ENCODE results near the gene KHNYN.
"Not testable (repeated sequence)": the region's sequence is repeated elsewhere in the genome, so short reads cannot be mapped to it uniquely, and the experiment has no call there.

The KHNYN gene

DNA sequence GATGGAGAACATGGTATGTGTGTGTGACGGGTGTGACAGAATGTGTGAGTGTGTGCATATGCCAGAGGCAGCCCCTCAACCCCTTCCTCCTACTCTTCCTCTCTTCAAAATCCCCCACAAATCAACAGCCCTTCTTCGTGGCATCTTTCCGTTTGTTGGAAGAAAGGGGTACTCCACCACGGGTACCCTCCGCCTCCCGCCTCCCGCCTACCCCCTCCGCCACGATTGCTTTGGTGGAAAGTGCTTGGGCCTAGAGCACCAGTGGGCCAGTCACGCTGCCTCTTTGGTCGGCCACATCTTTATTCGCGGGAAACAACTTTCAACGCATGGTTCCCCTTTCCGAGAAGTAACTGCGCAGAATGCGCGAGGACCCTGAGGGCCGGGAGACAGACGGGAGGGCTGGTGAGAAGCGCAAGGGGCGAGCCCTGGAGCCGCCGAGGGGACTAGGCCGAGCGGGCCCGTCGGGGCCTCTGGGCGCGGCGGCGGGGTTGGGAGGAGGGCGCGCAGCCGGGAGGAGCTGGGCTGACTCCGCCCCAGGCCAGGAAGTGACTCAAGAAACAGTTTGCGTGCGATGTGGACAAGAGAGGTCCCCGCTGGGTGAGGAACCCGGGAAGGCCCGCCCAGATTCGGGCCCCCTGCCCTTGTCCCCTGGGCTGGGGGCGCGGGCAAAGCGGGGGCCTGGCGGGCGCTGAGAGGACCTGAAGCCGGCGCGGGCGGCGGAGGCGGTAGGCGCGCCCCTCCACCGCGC lies at the start of gene KHNYN, which contains the start of gene CBLN3:
Gene KHNYN, plus strand, starts transcription at position 560 of the 748 bp plus-strand sequence. CDS start 777 bp downstream, outside the sequence.
Gene CBLN3, minus strand, starts transcription at position 274 of the 748 bp plus-strand sequence. CDS start 614 bp downstream, outside the sequence.
- in situ Hi-C loops (cut with MboI; ENCODE audit: low sequenced_read_pairs) = no loop called here

DNA sequence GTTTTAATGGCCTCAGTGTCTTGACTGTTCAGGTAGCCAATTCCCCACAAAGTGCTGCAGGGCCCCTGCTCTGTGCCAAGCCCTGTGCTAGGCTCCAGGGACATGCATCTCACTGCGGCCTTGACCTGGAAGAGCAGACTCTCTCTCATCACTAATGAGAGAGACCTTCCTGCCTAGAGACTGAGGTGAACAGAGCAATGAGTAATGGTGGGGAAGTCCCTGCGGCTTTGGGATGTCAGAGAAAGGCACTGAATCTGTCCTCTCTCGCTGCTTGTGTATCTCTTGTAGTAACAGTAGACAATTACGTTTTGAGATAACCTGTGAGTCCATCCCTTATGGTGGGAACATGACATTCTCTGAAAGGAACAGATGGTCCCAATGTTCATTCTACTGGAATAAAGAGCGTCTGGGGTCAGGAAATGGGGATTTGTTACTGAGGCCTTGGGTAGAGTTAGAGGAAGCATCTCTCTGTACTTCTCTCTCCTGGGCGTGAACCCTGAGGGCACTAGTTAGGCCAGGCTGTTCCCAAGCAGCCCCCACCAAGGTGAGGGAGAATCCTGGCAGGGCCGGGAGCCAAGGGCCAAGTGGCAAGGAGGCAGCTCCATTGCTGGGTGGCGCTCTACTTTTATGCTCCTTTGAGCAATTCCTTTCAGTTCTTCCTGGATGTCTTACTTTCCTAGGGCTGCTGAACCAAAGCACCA lies 48.2 kb upstream of the KHNYN start:
- in situ Hi-C loops (cut with MboI; ENCODE audit: low sequenced_read_pairs) = no loop called here

DNA sequence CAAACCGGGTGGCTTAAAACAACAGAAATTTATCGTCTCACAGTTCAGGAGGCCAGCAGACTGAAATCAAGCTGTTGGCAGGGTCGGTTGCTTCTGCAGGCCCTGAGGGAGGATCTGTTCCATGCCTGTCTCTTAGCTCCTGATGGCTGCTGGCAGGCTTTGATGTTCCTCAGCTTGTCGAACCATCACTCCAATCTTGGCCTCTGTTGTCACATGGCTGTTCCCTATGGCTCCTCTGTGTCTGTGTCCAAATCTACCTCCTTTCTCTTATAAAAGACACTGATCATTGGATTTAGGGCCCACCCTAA lies 47.7 kb upstream of the KHNYN start:
- in situ Hi-C loops (cut with MboI; ENCODE audit: low sequenced_read_pairs) = no loop called here

DNA sequence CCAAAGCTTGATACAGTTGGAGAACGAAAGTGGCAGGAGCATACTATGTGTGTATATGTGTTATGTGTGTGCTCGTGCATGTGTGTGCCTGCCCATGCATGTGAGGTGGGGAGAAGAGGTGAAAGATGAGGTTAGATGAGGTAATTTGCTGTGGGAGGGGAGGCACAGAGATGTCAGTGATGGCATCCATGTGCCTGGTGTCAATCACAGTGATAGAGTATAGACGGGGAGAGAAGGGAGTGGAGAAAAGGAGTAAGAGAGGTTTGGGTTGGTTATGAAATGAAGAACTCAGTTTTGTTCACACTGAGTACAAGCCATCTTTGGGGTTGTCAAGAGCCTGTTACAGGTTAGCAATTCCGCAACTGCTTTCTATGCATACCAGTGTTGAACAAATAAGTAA lies 45.6 kb upstream of the KHNYN start:
- in situ Hi-C loops (cut with MboI; ENCODE audit: low sequenced_read_pairs) = no loop called here

DNA sequence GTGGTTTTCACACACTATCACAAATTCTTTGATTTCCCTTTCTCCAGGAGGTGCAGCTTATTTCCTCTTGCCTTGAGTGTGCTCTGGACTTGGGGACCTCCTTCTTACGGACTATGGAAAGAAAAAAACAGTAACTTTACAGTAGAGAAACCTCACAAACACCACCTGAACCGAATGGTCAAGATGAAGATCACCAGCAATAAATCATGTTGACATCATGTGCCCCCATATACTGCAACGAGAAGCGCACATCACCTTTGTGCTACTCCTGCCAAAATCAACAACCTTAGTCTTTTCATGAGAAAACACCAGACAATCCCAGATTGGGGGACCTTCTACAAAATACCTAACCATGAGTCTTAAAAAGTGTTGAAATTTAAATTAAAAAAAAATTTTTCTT lies 44.2 kb upstream of the KHNYN start:
- in situ Hi-C loops (cut with MboI; ENCODE audit: low sequenced_read_pairs) = no loop called here

DNA sequence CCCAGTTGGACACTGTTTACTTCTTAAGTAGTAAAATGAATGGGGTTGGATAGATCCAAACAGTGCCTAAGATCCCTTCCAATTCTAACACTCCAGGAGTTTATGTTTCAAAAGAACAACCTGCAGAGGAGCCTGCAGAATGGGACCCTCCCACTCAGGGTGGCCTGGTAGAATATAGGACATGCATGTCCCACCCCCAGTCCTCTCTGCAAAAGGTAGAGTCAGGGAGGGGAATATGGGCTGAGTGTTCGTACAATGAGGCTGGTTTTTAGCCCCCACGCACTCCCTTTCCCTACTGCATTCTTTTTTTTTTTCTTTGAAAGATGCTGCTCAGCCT lies 42.8 kb upstream of the KHNYN start:
- in situ Hi-C loops (cut with MboI; ENCODE audit: low sequenced_read_pairs) = no loop called here

DNA sequence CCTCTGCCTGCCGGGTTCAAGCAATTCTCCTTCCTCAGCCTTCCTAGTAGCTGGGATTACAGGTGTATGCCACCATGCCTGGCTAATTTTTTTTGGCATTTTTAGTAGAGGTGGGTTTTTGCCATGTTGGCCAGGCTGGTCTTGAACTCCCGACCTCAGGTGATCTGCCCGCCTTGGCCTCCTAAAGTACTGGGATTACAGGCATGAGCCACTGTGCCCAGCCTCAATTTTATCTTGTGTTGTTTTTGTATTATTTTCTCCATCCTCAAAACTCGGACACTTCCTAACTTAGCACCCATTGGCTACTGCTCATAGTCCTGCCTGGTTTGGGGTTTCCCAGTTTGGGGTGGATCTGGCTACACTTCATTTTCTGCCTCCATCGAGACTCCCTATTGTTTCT lies 42.2 kb upstream of the KHNYN start:
- in situ Hi-C loops (cut with MboI; ENCODE audit: low sequenced_read_pairs) = not testable (repeated sequence)

DNA sequence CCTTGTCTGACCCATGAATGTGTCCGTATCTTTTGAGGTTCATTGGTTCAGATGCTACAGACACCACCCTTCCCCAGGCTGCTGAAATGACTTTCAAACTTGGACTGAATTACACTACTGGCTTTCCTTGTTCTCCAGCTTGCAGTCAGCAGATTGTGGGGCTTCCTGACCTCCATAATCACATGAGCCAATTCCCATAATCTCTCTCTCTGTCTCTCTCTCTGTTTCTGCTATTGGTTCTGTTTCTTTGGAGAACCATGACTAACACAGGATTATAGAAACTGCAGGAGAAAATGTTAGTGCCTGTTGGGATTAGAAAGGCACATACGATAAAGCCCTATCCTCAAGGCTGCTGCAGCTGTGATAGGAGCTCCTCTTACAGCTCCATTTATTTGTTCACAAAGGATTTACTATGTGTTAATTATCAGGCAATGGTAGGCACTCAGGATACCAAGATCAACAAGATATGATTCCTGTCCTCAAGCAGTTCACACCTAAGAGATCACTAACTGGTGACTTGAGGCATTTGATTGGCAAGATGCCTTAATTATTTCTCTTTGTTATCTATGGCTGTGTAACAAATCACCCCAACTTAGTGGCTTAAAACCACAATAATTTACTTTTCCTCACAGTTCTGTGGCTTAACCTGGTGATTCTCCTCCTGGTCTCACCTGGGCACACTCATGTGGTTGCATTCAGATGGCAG lies 41.1 kb upstream of the KHNYN start:
- in situ Hi-C loops (cut with MboI; ENCODE audit: low sequenced_read_pairs) = no loop called here

DNA sequence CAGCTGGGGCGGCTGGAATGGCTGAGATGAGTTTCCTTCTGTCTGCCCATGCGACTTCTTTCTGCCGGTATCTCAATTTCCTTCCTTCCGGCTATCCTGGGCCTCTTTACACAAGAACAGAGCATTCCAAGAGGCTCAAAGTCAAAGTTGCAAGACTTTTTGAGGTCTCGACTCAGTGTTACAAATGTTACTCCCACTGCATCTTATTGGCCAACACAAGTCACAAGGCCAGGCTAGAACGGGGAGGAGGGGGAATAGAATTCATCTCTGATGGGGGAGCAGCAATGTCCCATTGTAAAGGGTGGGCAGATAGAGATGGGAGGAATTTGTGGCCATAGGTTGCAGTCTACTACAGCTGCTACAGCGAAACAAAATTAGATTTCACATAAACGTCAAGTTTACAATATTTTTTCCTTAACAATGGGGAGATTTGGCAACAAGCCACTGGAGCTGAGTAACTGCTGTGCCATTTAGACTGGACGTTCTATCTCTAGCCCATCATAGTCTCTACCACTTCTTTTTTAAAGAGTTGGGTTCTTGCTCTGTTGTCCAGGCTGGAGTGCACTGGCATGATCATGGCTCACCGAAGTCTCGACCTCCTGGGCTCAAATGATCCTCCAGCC lies 40.4 kb upstream of the KHNYN start:
- in situ Hi-C loops (cut with MboI; ENCODE audit: low sequenced_read_pairs) = no loop called here

DNA sequence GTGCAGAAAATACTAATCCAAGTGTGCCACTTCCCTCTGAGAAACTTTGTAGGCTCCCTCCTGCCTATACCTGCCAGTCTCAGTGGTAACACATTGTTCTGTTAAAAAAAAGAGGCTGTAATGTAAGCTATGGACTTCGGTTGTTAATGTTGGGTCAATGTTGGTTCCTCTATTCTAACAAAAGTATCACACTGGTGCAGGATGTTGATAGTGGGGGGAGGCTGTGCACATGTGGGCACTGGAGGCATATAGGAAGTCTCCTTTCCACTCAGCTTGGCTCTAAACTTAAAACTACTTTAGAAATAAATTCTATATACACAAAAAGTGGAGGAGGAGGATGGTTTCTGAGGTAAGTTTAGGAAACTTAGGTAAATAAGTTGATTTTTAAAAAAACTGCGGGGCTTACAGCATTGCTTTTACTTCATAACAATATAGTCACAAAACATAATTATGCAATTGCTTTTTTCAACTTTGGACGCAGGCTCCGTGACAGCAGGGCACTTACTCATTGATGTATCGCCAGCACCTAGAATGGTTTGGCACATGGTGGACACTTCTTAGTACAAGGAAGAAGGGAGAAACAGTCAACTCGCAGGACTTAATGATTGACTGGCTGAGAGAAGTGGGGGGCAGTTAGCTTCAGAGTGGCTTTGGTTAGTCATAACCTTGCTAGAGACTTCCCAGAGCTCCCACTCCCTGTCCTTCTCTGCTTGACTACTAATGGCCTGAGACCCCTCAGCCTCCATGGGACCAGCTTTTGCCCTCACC lies 38.9 kb upstream of the KHNYN start:
- in situ Hi-C loops (cut with MboI; ENCODE audit: low sequenced_read_pairs) = no loop called here

DNA sequence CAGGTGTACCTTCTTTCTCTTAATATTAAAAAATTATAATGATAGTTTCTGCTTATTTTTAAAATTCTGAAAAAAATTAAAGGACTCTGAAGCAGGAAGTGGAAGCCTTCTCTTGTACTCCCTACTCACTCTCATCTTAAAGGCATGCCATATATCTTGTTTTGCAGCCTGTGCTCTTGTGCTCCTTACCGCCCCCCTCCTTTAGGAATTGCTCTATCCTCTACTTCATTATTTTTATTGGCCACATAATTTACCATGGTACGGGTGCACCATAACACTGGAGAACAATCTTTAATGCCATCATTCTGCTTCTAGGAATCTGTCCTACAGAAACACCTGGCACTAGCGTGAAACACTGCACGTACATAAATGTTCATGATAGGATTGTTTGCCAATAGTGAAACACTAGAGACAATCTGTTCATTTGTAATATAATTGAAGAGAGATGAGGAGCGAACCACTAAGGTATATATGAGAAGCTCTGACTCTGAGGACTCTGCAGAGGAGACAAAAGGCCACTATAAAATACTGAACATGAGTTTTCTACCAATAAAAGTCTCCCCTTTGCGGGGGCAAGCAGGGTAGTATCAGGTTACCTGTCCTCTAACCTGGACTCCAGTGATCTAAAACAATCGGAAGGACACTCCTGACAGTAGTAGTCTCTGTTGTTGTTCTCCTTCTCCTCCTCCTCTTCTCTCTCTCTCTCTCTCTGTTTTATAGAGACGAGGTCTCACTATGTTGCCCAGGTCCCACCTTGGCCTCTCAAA lies 37.2 kb upstream of the KHNYN start:
- in situ Hi-C loops (cut with MboI; ENCODE audit: low sequenced_read_pairs) = no loop called here

DNA sequence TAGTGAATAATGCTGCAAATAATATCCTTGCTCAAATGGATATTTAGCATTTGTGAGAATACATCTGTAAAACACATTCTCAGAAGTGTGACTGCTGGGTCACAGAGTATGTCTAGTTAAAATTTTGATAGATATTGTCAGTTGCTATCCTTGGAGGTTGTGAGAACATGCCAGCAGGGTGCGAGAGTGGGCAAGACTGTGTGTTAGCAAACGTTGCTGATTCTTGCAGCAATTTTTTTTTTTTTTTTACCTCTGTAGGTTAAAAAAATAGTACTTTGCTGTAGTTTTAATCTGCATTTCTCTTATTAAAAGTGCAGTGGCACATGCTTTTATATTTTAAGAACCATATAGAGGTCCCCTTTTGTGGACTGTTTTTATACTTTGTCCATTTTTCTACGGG lies 35.5 kb upstream of the KHNYN start:
- in situ Hi-C loops (cut with MboI; ENCODE audit: low sequenced_read_pairs) = no loop called here

DNA sequence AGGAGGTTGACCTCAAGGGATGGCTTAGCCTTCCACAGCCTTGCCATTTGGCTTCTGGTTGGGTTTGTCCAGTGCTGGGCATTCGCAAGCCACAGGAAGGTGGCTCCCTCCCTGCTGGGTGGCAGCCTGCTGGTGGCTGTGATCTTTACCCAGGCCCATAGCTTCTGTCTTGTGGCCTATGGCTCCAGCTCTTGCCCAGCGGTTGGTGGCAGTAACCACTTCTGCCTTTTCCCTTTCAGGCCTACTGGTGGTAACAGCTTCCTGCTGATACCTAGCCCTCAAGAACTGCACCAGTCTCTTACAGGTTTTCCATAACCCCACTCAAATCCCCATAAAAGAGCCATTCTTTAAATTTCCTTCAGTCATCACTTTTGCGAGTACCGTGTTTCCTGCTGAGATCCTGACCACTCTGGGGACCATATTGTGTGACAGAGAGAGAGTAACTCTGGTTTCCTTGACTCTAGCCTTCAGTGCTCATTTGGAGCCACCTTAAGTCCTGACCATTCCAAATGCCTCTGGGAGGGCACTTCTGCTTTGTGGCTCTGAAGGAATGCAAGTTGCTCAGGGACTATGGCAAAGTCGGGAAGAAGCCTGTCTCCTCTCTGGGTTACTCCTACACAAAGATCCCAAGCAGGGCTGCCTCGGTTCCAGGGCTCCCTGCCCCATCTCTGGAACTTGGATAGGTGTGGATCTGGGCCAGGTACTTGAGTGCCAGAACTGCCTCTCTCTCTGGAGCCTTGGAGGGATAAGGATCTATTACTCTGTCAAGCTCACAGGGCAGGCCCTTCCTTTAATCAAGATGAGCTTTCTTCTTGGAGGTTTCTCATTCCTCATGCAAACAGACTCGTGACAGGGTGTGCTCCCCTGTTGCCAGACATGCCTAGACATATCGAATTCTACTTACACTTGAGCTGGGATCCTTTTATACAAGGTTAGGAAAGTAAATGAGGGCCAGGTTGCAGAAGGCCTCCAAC lies 33.9 kb upstream of the KHNYN start:
- in situ Hi-C loops (cut with MboI; ENCODE audit: low sequenced_read_pairs) = no loop called here

DNA sequence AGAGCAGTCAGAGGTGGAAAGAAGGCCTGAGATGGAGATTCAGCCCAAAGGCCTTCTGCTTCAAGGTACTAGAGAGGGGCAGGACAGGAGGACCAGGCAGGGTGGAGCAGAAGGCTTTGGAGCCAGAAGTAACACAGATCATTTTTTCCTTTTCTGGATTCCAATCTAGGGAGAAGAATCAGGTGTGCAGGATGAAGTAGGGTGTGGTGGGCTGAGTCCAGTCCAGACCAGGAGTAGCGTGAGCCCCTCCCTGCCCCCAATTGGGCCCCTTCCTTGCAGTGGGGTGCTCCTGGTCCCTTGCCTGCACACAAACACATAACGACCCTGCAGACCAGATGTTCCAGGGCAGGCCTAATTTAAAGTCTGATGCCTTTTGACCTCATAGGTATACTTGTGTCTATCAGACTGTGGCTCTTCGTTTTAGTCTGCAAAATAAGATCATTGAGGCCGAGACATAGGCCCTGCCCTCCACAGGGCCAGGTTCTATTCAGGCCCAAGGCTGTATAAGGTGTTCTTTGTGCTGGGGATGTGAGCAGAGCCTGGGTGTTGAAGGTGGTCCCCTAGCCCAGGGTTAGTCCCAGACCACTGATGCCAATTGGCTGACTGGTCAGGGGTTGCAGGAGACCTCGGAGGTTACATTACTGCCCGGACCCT lies 32.0 kb upstream of the KHNYN start:
- in situ Hi-C loops (cut with MboI; ENCODE audit: low sequenced_read_pairs) = no loop called here

DNA sequence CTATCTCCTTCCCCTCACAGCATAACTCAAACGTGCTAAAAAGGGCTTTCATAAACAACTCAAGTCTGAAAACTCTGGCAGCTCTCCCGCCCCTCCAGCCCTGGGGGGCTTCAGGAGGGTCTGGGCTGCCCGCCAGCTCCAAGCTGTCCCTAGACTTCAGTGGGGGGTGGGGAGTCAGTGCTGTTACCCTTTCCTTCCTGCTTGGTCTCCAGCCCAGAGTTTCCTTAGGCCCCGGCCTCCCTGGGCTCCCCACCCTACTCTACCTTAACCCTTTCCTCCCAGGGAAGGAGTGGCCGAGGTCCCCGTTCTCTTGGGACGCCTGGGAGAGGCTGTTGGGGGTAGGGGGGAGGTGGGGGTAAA lies 31.5 kb upstream of the KHNYN start:
- in situ Hi-C loops (cut with MboI; ENCODE audit: low sequenced_read_pairs) = no loop called here

DNA sequence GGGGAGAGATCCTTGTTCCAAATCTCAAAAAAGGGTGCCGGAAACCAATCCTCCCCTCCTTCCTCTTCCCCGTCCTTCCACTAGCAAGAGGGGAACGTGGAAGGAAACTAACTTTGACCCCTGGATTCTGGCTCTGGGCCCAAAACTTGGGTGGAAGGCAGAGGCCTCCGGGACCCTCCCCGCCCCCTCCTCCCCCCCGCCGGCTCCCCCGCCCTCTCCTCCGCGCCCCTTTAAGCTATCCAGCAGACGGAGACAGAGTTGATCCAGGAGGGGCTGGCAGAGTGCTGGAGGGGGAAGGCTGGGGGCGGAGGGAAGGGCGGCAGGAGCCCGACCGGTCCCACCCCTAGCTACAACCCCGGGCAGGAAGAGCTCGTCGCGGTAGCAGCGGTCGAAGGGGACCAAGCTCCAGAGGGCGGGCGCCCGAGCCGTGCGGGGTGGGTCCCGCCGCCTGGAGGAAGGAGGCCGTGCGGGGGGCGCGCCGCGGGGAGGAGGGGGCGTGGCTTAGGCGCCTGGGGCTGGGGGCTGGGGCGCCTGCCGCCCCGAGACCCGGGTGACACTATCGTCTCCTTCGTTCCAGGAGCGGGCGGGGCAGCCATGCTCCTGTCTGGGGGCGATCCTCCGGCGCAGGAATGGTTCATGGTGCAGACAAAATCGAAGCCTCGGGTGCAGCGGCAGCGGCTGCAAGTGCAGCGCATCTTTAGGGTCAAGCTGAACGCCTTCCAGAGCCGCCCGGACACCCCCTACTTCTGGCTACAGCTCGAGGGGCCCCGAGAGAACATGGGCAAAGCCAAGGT lies 30.9 kb upstream of the KHNYN start, which contains the start of gene NYNRIN:
Gene NYNRIN, plus strand, starts transcription at position 351 of the 794 bp plus-strand sequence. Its CDS starts 244 bp downstream, at position 595.
- in situ Hi-C loops (cut with MboI; ENCODE audit: low sequenced_read_pairs) = no loop called here

DNA sequence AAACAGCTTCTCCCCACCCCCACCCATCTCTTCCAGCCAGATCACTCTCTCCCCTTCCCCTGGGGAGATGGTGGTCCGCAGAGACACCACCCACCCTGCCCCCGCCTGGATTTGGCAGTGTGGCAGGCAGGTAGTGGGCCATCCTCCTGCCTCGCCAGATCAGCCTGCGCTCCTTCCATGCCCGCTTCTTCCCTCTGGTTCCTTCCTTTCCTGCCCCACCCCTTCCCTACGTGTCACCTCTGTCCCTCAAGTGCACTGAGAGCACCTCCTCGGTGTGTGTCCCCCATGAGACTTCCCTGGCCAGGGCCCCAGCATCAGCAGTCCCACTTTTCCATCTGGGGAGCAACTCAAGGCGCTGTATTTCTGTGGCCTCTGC lies 30.3 kb upstream of the KHNYN start:
- in situ Hi-C loops (cut with MboI; ENCODE audit: low sequenced_read_pairs) = no loop called here
